HCT116 (cell line): ENCODE results near the gene SORCS2. TPM values are rescaled to one million over a fixed set of nuclear protein-coding genes. Genes with fewer than 3 reads are reported as not detected.

Experiments used
- ATAC-seq: fragments of 200-7000 bp; cut with Tn5 transposase; 2 replicates; pipeline ENCODE4 v1.9.1; 2020; ENCODE audit warnings: mild to moderate bottlenecking, moderate library complexity
- BruUV-seq: library from RNA; stranded (reverse); fragments of 400-500 nt; replicated peaks from 2 replicates; lab custom pipeline; 2021; lab: Mats Ljungman, UMichigan
- CTCF ChIA-PET: fragments of 300-600 bp; sonication (Branson Sonifier 250); formaldehyde crosslinking; loops from one replicate; lab custom pipeline; 2021; ENCODE audit warnings: antibody characterized with exemption; lab: Charles Lee
- POLR2A ChIA-PET: fragments of 300-600, 350-600 bp; sonication (Branson Sonifier 250); formaldehyde crosslinking; loops from one replicate; lab custom pipeline; 2021; ENCODE audit warnings: antibody characterized with exemption; lab: Charles Lee
- RAD21 ChIA-PET, 2 experiments: fragments of 300-600 bp; sonication (Branson Sonifier 250); formaldehyde crosslinking; loops; one replicate each; lab custom pipeline; 2023; ENCODE audit warnings: low total read pairs in 2 of 2; ENCODE audit not compliant: uncharacterized antibody in 2 of 2, unreplicated experiment in 2 of 2, low non-redundant PET in 1 of 2; lab: Charles Lee
- DNase-seq: peaks from one replicate; pipeline ENCODE4 v3.0.0-alpha.2; 2010; ENCODE audit warnings: low read depth, low spot score
- H2AFZ ChIP-seq: fragments of 200-600 bp; shearing (Covaris generic), sonication (generic); 2 replicates; pipeline ENCODE4 v1.6.1; 2017; ENCODE audit warnings: low read depth, mixed run types, mixed read lengths, antibody characterized with exemption, low read length; ENCODE audit not compliant: poor library complexity, severe bottlenecking
- H3K27ac ChIP-seq: 2 replicates; pipeline ENCODE4 v1.5.1; 2012; ENCODE audit warnings: low read depth, low read length
- H3K27me3 ChIP-seq: fragments of 200-600 bp; sonication (generic); 2 replicates; pipeline ENCODE4 v1.6.1; 2016; ENCODE audit warnings: mixed run types, low read length, mixed read lengths; ENCODE audit not compliant: insufficient read depth
- H3K36me3 ChIP-seq, 2 experiments: fragments of 200-500 bp in 1 of 2; fragments of 200-600 bp in 1 of 2; sonication (Bioruptor generic) in 1 of 2; sonication (generic) in 1 of 2; 2 replicates each; pipeline versions ENCODE4 v1.5.1 to v1.6.1; 2014 to 2016; ENCODE audit warnings: low read length in 2 of 2, inconsistent platforms in 1 of 2, mixed read lengths in 1 of 2, mixed run types in 1 of 2; ENCODE audit not compliant: insufficient read depth in 2 of 2, control insufficient read depth in 1 of 2
- H3K4me1 ChIP-seq, 2 experiments: fragments of 200-600 bp in 1 of 2; sonication (generic) in 1 of 2; 2 replicates each; pipeline versions ENCODE4 v1.5.1 to v1.6.1; 2012 to 2017; ENCODE audit warnings: low read length in 2 of 2, inconsistent platforms in 1 of 2, mild to moderate bottlenecking in 1 of 2, mixed read lengths in 1 of 2, mixed run types in 1 of 2, moderate library complexity in 1 of 2; ENCODE audit not compliant: insufficient read depth in 2 of 2, control insufficient read depth in 1 of 2
- H3K4me2 ChIP-seq: fragments of 200-600 bp; sonication (generic); 2 replicates; pipeline ENCODE4 v1.6.1; 2017; ENCODE audit warnings: mixed run types, low read length, mixed read lengths
- H3K4me3 ChIP-seq, 2 experiments: fragments of 200-600 bp in 1 of 2; sonication (generic) in 1 of 2; replicated peaks in 1 of 2; 2 replicates each; pipeline ENCODE4 v1.5.1; 2011 to 2016; ENCODE audit warnings: low read length in 2 of 2, control low read depth in 1 of 2, low read depth in 1 of 2, mild to moderate bottlenecking in 1 of 2, mixed read lengths in 1 of 2, mixed run types in 1 of 2
- H3K79me2 ChIP-seq: fragments of 200-600 bp; sonication (generic); 2 replicates; pipeline ENCODE4 v1.6.1; 2017; ENCODE audit warnings: mild to moderate bottlenecking, mixed run types, low read length, moderate library complexity, mixed read lengths; ENCODE audit not compliant: insufficient read depth
- H3K9ac ChIP-seq: fragments of 200-600 bp; sonication (generic); 2 replicates; pipeline ENCODE4 v1.6.1; 2016; ENCODE audit warnings: low read length, mixed read lengths
- H3K9me2 ChIP-seq: fragments of 200-600 bp; sonication (generic), shearing (Covaris generic); 2 replicates; pipeline ENCODE4 v1.6.1; 2017; ENCODE audit warnings: mixed run types, mild to moderate bottlenecking, moderate library complexity; ENCODE audit not compliant: insufficient read depth
- H3K9me3 ChIP-seq, 2 experiments: fragments of 200-500 bp in 1 of 2; fragments of 200-600 bp in 1 of 2; sonication (Bioruptor generic) in 1 of 2; sonication (generic) in 1 of 2; 2 replicates each; pipeline ENCODE4 v1.6.1; 2014 to 2017; ENCODE audit warnings: low read length in 2 of 2, mixed read lengths in 2 of 2, inconsistent platforms in 1 of 2, low read depth in 1 of 2, mild to moderate bottlenecking in 1 of 2, mixed run types in 1 of 2, moderate library complexity in 1 of 2; ENCODE audit not compliant: control insufficient read depth in 1 of 2, insufficient read depth in 1 of 2
- H4K20me1 ChIP-seq: fragments of 200-600 bp; sonication (generic), shearing (Covaris generic); 2 replicates; pipeline ENCODE4 v1.6.1; 2017; ENCODE audit warnings: mixed run types, mild to moderate bottlenecking, moderate library complexity; ENCODE audit not compliant: insufficient read depth
- CBX3 ChIP-seq: IDR thresholded peaks from 2 replicates; pipeline ENCODE4 v1.6.1; 2012; ENCODE audit warnings: low read depth
- CEBPB ChIP-seq: IDR thresholded peaks from 2 replicates; pipeline ENCODE4 v1.6.1; 2012; ENCODE audit warnings: low read depth
- CTCF ChIP-seq, 3 experiments: fragments of 200-600 bp in 1 of 3; sonication (generic) in 1 of 3; IDR thresholded peaks in 2 of 3; conservative IDR thresholded peaks in 1 of 3; 2 replicates each; pipeline ENCODE4 v1.5.1; 2012 to 2017; ENCODE audit warnings: low read depth in 2 of 3, low read length in 2 of 3, antibody characterized with exemption in 1 of 3, borderline replicate concordance in 1 of 3, control low read depth in 1 of 3, mild to moderate bottlenecking in 1 of 3, mixed read lengths in 1 of 3, mixed run types in 1 of 3, moderate library complexity in 1 of 3; ENCODE audit not compliant: insufficient read depth in 1 of 3
- EGR1 ChIP-seq: IDR thresholded peaks from 2 replicates; pipeline ENCODE4 v1.6.1; 2012; ENCODE audit warnings: low read depth
- ELF1 ChIP-seq: IDR thresholded peaks from 2 replicates; pipeline ENCODE4 v1.6.1; 2012; ENCODE audit warnings: low read depth, borderline replicate concordance
- EZH2 ChIP-seq: fragments of 200-600 bp; sonication (generic); IDR thresholded peaks from 2 replicates; pipeline ENCODE4 v1.6.1; 2017; ENCODE audit warnings: antibody characterized with exemption, mixed run types
- EZH2phosphoT487 ChIP-seq: fragments of 200-600 bp; IDR thresholded peaks from 2 replicates; pipeline ENCODE4 v1.6.1; 2018; ENCODE audit warnings: antibody characterized with exemption, borderline replicate concordance
- JUND ChIP-seq: IDR thresholded peaks from 2 replicates; pipeline ENCODE4 v1.6.1; 2012
- POLR2A ChIP-seq: IDR thresholded peaks from 2 replicates; pipeline ENCODE4 v1.7.0; 2011; ENCODE audit warnings: borderline replicate concordance; ENCODE audit not compliant: insufficient read depth, insufficient read length; ENCODE audit errors: extremely low read depth
- POLR2AphosphoS5 ChIP-seq: IDR thresholded peaks from 2 replicates; pipeline ENCODE4 v1.6.1; 2011; ENCODE audit warnings: mild to moderate bottlenecking, low read depth, low read length, moderate library complexity
- RAD21 ChIP-seq: IDR thresholded peaks from 2 replicates; pipeline ENCODE4 v1.6.1; 2012; ENCODE audit warnings: low read depth, mild to moderate bottlenecking
- SRF ChIP-seq: IDR thresholded peaks from 2 replicates; pipeline ENCODE4 v1.6.1; 2012; ENCODE audit warnings: low read depth
- TCF7L2 ChIP-seq: IDR thresholded peaks from 2 replicates; pipeline ENCODE4 v1.7.0; 2011; ENCODE audit warnings: borderline replicate concordance, inconsistent platforms; ENCODE audit not compliant: insufficient read depth, insufficient read length; ENCODE audit errors: extremely low read depth
- ZBTB33 ChIP-seq: IDR thresholded peaks from 2 replicates; pipeline ENCODE4 v1.6.1; 2011; ENCODE audit warnings: mild to moderate bottlenecking, low read length, moderate library complexity; ENCODE audit not compliant: insufficient replicate concordance; ENCODE audit errors: extremely low read depth
- ZFX ChIP-seq: fragments of 450-650 bp; IDR thresholded peaks from 2 replicates; pipeline ENCODE4 v1.6.1; 2017
- intact Hi-C: fragments of 100-400 bp; cut with micrococcal nuclease; formaldehyde crosslinking; loops from 2 replicates; pipeline ENCODE4 v1.10.0; 2022
- total RNA-seq: library from RNA; stranded (reverse); gene quantifications from one replicate; pipeline ENCODE4 v1.2.1, GENCODE V29; 2021; ENCODE audit not compliant: unreplicated experiment
- TF ChIP-seq, protein P1 (sequence below): IDR thresholded peaks from 2 replicates; pipeline ENCODE4 v1.6.1; 2012; ENCODE audit warnings: low read depth
- TF ChIP-seq, protein P2 (sequence below): IDR thresholded peaks from 2 replicates; pipeline ENCODE4 v1.6.1; 2012

SORCS2 gene
- total RNA-seq, 1 experiment from 2014 or later, result 0.37 TPM

- Histone ChIP-seq H3K4me1 (no peaks in the 10 kb centered on the region), H4K20me1 (no peaks in the 10 kb centered on the region), H3K27ac (no peak overlapping the region), H3K9ac (no peak overlapping the region), H3K9me2 (no peaks in the 10 kb centered on the region), H3K27me3 (0 out of 2 replicates have a peak, but pooled peaks cover 4% of the 10 kb centered on the region), H3K79me2 (no peaks in the 10 kb centered on the region), H3K4me3 (no peak overlapping the region), H3K4me2 (no peak overlapping the region), H3K36me3 (no peaks in the 10 kb centered on the region), H2AFZ (no peak overlapping the region), H3K9me3 (no peaks in the 10 kb centered on the region)
- no peak for DNase-seq
- ChIA-PET RAD21 (no interaction called here), POLR2A (no interaction called here), CTCF (no interaction called here)
- ATAC-seq, result no peak
- no peak for TF ChIP-seq ZBTB33
- TF ChIP-seq CTCF (IDR thresholded peaks at IDR 0.05 in 2 of 3, conservative IDR thresholded peaks at IDR 0.05 in 1 of 3; ENCODE audit: borderline replicate concordance in 1 of 3, insufficient read depth in 1 of 3, low read depth in 2 of 3, low read length in 2 of 3), result no peak
- no peak for TF ChIP-seq CEBPB
- no peak for TF ChIP-seq POLR2AphosphoS5
- no peak for TF ChIP-seq RAD21
- TF ChIP-seq, protein P1, sequence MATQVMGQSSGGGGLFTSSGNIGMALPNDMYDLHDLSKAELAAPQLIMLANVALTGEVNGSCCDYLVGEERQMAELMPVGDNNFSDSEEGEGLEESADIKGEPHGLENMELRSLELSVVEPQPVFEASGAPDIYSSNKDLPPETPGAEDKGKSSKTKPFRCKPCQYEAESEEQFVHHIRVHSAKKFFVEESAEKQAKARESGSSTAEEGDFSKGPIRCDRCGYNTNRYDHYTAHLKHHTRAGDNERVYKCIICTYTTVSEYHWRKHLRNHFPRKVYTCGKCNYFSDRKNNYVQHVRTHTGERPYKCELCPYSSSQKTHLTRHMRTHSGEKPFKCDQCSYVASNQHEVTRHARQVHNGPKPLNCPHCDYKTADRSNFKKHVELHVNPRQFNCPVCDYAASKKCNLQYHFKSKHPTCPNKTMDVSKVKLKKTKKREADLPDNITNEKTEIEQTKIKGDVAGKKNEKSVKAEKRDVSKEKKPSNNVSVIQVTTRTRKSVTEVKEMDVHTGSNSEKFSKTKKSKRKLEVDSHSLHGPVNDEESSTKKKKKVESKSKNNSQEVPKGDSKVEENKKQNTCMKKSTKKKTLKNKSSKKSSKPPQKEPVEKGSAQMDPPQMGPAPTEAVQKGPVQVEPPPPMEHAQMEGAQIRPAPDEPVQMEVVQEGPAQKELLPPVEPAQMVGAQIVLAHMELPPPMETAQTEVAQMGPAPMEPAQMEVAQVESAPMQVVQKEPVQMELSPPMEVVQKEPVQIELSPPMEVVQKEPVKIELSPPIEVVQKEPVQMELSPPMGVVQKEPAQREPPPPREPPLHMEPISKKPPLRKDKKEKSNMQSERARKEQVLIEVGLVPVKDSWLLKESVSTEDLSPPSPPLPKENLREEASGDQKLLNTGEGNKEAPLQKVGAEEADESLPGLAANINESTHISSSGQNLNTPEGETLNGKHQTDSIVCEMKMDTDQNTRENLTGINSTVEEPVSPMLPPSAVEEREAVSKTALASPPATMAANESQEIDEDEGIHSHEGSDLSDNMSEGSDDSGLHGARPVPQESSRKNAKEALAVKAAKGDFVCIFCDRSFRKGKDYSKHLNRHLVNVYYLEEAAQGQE, result no peak
- no peak for TF ChIP-seq SRF
- TF ChIP-seq EZH2phosphoT487, result no peak
- TF ChIP-seq POLR2A, result no peak
- no peak for TF ChIP-seq JUND
- TF ChIP-seq ZFX, result no peak
- TF ChIP-seq, protein P2, sequence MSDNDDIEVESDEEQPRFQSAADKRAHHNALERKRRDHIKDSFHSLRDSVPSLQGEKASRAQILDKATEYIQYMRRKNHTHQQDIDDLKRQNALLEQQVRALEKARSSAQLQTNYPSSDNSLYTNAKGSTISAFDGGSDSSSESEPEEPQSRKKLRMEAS, result no peak
- no peak for TF ChIP-seq ELF1
- TF ChIP-seq TCF7L2, result no peak
- TF ChIP-seq CBX3, result no peak
- no peak for TF ChIP-seq EZH2
- no peak for TF ChIP-seq EGR1
- no TSS peak for BruUV-seq
- intact Hi-C loops, result no loop called here
Measured at GRCh38 chr4:7501873-7502272, 309.5 kb downstream of the SORCS2 start.
